GM19324 (cell line): Measurements from ENCODE around the gene FARP1.

ENCODE experiments used
- ATAC-seq: cut with Tn5 transposase; IDR thresholded peaks from one replicate; pipeline ENCODE4 v1.9.1; 2021; ENCODE audit warnings: mild to moderate bottlenecking, moderate library complexity; ENCODE audit not compliant: unreplicated experiment, low FRiP score

FARP1 gene

GRCh38 chr13:98487522-98487921, 344.6 kb downstream of the FARP1 start:
- no peak for ATAC-seq

DNA sequence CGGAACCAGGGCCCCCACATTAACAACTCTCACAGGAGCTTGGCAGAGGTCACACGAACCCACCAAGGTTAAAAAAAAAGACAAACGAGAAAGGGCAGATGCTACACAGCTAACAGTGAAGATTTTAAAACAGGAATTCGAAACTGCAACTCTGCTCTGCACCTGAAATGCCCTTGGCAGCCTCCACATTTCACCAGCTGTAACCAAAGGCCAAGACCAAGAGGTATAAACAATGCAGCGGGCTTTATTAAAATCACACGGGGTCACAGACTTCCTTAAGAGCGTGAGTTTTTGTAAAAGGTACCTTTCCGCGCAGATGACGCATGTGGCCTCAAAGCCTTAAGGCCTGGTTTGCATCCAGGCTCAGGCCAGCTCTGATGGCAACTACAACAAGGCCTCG, 345.8 kb downstream of the FARP1 start:
- no peak for ATAC-seq

DNA sequence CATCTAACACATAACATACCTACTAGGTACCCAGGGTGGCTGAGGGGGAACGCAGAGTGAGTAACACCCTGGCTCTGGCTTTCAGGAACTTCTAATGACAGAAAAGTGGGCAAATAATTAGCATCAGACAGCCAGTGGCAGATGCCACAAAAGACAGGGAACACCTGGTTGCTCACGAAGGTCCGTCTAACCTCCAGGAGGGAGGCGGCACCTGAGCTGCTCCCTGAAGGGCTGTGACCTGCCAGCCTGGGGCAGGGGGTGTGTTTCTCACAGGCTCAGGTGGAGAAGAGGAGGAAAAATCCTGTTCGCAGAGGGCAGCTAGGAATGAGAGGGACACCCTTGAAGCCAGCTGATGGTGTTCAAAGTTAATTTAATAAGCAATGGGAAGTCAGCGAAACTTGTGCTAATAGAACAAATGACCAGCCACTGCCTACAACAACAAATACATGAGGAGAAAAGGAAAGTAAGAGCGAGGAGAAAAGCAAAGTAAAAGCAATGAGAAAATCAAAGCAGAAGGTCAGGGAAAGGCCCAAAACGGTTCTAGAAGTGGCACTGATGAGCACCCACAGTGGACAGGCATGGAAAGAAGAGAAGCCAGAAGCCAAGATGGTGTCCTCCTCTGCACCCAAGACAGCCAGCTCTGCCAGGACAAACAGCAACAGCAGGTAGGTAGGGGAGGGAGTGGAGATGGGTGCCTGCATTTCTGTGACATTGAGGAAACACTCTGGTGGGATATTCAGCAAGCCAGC, 346.7 kb downstream of the FARP1 start:
- ATAC-seq, result no peak

DNA sequence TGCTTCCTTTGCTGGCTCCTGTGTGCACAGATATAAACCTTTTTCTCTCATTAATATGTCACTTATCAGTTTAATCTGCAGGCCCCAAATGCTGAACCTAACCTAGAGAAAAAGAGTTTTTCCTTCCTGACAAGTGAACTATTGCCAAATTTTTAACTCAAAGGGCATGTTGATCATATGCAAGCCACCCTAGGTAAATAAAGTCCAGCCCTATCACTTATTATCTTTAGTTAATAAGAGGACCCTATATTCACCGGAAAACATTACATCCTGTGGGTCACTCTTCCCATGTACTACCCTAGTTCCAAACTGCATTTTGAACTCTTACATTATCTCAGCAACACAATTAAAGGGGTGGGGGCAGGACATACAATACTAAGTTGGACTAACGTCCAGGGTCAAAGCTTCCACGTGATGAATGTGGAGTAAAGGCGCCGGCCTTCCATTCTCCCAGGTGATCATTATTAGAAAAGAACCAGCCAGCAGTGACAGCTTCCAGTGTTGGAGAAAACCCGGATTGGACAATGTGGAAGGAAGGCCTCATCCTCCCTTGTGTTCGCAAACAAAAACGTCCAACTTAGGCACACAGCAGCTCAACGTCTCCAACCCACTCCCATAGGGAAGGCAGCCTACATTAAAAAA, 347.4 kb downstream of the FARP1 start:
- no peak for ATAC-seq

DNA sequence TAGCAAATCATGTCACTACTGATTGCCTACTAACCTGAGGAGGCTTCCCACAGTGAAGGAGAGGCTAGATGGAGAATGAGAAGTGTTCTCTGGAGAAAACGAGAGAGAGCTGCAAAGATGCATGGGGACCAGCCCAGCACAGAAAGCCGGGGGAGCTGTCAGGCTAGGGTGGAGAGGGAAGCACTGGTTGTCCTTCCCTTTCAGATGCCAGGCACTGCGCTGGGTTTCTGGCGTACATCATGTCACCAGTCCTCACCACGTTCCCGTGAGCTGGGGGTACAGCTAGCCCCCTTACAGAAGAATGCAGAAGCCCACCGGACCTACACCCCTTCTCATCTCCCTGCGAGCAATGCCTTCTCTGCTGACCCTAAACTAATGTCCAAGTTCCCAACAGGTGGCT, 348.0 kb downstream of the FARP1 start:
- no peak for ATAC-seq

DNA sequence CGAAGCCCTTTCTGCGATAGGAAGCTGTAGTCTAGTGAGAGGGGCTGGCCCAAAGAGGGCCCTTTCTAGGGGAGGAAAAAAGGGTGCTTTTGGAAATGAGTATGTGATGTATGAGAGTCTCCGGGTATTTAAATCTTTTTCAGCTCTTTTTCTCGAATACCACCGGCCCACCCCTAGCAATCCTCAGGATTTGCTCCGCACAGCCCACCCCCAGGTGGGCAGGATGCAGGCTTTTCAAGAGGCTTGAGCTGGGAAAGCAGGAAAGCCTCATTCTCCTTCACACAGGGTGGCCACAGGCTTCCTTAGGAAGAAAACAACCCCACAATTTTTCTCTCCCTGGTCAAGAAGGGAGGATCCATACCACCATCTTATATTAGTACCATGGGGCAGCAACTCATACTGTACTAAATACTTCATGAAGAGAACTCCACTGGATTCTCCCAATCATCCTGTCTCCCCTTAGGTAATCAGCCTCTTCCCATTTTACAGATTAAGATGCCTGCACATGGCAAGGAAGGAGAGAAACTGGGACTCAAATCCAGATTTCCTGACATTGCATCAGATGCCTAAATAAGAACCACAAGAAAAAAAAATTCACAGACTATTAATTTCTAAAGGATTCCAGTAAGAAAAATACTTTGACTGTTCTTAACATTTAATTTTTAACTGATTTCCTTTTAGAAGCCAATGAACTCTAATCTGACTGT, 349.6 kb downstream of the FARP1 start:
- no peak for ATAC-seq

GRCh38 chr13:98493042-98493712, 350.3 kb downstream of the FARP1 start:
- no peak for ATAC-seq

GRCh38 chr13:98494769-98495168, 351.9 kb downstream of the FARP1 start:
- ATAC-seq, result no peak

DNA sequence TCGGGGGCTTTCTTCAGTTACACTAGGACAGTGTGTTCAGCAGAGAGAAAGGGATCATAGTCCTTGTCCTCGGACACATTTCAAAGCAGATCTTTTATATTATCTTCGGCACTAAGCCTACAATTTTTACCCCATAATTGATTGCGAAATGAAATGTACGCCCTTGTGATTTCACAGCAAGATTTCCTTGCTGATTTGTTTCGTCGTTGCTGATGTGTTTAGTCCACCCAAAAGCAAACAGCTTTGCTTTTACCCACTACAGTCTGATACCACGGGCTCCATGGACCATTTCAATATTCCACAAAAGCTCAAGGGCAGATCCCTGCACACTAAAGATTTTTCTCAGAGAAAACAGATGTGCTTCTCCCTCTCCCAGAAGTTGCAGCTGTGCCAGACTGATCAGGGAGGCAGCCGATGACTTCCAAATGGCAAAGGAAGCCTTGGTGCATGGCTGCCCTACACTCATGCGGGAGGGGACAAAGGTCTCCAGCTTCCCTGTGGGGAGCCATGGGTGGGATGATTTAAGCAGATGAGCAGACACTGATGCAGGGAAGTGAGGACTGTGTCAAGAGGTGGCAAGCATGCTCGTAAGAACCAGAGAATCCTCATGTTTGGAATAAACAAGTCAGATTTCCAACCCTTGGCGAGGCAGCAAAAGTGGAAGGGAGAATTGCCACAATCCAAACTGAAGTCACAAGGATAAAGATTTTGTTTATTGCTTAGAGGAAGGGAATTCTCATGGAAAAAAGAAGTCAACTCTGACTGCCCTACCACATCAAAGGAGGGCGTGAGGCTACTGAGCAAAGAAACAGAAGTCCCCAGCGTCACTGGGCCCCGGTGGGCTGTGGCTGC, 353.0 kb downstream of the FARP1 start:
- ATAC-seq, result no peak

- no peak for ATAC-seq
Measured at GRCh38 chr13:98496479-98496791, 353.5 kb downstream of the FARP1 start.

DNA sequence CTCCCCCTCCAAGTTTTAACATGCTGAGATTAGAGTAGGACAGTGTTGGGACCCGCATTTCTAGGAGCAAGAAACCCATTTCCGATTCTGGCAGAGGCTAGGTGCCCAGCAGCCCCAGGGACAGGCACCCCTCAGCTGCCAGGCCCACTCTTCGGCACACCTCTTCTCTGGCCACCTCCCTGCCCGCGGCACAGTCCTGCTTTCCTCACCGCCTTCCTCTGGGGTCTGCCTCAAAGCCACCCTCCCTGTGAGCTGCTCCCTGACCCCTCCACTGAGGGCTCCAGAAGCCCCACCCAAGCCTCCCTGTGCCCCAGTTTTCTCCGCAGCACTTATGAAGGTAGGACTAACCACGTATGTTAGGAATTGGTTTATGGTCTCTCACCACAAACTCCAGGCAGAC, 354.1 kb downstream of the FARP1 start:
- ATAC-seq, result no peak

GRCh38 chr13:98500963-98501421, 358.1 kb downstream of the FARP1 start:
- ATAC-seq, result peak; percentile 66

DNA sequence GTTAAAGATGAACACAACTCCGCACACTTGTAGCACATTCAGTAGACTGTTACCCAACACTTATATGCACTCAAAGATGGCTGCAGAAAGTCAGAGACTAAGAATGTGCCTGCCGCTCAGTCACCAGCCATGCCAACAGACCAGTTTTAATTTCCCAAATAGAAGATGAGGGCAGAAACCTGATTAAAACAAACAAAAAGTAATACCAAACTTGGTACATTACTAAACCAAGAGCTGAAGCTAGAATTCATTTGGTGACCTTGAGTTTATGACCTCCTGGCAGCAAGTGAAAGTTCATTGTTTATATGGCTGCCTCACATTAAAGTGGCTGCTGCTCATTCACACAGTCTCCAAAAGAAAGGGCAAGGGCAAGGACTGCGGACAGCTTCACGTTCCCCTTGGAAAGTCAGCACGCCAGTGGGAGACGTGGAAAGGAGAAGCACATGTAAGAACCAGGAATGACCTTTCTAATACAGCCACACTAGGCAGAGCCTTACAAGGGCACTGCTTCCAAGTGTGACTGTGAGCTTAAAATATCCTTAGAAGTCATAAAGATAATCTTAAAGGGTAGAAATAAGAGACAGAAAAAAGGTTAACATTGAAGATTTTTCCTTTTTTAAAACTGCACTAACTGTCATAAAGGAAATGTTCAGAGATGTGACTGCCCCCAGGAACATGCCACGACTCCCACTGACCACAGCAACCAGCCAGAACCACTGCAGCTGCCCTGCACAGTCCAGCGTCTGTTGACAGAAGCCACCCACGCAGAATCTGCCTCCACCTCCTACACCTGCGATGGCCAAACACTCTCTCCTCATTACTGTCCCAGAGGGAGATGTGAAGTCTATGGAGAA, 360.5 kb downstream of the FARP1 start:
- ATAC-seq, result no peak

- no peak for ATAC-seq
Measured at GRCh38 chr13:98504029-98504351, 361.1 kb downstream of the FARP1 start.

GRCh38 chr13:98504371-98504963, 361.6 kb downstream of the FARP1 start:
- ATAC-seq, result no peak
